B cell (primary cell): Measurements from ENCODE around the gene CRYGD.

Experiments
- EZH2 ChIP-seq: IDR thresholded peaks from 2 replicates; pipeline ENCODE4 v1.6.1; 2012; ENCODE audit warnings: borderline replicate concordance, low read depth, mild to moderate bottlenecking, moderate library complexity, low read length; ENCODE audit not compliant: insufficient read depth, poor library complexity, severe bottlenecking
- TF ChIP-seq, protein P1 (sequence below): fragments of 200-600 bp; IDR thresholded peaks from one replicate; pipeline ENCODE4 v1.8.0; 2022; ENCODE audit warnings: antibody characterized with exemption, mild to moderate bottlenecking

DNA sequence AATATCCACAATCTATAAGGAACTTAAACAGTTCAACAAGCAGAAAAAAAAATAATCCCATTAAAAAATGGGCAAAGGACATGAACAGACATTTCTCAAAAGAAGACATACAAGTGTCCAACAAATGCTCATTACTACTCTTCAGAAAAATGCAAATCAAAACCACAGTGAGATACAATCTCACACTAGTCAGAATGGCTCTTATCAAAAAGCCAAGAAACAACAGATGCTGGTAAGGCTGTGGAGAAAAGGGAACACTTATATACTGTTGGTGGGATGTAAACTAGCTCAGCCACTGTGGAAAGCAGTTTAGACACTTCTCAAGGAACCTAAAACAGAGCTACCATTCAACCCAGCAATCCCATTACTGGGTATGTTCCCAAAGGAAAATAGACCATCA is 28.8 kb upstream of the CRYGD start:
- TF ChIP-seq, protein P1, sequence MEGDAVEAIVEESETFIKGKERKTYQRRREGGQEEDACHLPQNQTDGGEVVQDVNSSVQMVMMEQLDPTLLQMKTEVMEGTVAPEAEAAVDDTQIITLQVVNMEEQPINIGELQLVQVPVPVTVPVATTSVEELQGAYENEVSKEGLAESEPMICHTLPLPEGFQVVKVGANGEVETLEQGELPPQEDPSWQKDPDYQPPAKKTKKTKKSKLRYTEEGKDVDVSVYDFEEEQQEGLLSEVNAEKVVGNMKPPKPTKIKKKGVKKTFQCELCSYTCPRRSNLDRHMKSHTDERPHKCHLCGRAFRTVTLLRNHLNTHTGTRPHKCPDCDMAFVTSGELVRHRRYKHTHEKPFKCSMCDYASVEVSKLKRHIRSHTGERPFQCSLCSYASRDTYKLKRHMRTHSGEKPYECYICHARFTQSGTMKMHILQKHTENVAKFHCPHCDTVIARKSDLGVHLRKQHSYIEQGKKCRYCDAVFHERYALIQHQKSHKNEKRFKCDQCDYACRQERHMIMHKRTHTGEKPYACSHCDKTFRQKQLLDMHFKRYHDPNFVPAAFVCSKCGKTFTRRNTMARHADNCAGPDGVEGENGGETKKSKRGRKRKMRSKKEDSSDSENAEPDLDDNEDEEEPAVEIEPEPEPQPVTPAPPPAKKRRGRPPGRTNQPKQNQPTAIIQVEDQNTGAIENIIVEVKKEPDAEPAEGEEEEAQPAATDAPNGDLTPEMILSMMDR: no peak
- no peak for TF ChIP-seq EZH2
